ENCODE data around the gene SMAD7.

The SMAD7 gene

DNA sequence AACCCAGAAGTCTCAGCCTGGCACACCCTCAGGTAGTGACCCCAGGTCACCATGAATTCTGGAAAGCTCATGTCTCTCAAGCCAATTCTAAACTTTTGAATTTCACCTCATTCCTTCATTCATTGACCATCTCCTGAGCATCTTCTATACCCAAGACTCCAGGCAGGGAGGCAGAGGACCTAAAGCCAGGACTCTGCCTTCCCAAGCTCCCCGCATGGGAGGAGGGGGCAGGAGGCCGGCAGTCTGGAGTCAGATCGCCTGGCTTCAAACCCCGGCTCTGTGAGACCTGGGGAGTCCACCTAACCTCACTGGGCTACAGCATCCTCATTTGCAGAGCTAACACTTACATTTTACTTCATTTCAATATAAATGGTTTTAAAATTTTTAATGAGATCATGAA, 59.0 kb downstream of the SMAD7 start:
- Histone ChIP-seq H3K4me3 (replicated peaks; ENCODE audit: low read depth, low read length) (no peak overlapping the region), H3K27me3 (replicated peaks; ENCODE audit: control insufficient read depth, insufficient read depth, low read length) (no peaks in the 10 kb centered on the region), H3K36me3 (ENCODE audit: control insufficient read depth, insufficient read depth, low read length) (no peaks in the 10 kb centered on the region)
- no peak for DNase-seq (ENCODE audit: extremely low read depth, insufficient read length)
- TF ChIP-seq, protein P1, sequence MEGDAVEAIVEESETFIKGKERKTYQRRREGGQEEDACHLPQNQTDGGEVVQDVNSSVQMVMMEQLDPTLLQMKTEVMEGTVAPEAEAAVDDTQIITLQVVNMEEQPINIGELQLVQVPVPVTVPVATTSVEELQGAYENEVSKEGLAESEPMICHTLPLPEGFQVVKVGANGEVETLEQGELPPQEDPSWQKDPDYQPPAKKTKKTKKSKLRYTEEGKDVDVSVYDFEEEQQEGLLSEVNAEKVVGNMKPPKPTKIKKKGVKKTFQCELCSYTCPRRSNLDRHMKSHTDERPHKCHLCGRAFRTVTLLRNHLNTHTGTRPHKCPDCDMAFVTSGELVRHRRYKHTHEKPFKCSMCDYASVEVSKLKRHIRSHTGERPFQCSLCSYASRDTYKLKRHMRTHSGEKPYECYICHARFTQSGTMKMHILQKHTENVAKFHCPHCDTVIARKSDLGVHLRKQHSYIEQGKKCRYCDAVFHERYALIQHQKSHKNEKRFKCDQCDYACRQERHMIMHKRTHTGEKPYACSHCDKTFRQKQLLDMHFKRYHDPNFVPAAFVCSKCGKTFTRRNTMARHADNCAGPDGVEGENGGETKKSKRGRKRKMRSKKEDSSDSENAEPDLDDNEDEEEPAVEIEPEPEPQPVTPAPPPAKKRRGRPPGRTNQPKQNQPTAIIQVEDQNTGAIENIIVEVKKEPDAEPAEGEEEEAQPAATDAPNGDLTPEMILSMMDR (IDR thresholded peaks at IDR 0.05; ENCODE audit: insufficient read depth, low read length, poor library complexity, severe bottlenecking), result no peak

DNA sequence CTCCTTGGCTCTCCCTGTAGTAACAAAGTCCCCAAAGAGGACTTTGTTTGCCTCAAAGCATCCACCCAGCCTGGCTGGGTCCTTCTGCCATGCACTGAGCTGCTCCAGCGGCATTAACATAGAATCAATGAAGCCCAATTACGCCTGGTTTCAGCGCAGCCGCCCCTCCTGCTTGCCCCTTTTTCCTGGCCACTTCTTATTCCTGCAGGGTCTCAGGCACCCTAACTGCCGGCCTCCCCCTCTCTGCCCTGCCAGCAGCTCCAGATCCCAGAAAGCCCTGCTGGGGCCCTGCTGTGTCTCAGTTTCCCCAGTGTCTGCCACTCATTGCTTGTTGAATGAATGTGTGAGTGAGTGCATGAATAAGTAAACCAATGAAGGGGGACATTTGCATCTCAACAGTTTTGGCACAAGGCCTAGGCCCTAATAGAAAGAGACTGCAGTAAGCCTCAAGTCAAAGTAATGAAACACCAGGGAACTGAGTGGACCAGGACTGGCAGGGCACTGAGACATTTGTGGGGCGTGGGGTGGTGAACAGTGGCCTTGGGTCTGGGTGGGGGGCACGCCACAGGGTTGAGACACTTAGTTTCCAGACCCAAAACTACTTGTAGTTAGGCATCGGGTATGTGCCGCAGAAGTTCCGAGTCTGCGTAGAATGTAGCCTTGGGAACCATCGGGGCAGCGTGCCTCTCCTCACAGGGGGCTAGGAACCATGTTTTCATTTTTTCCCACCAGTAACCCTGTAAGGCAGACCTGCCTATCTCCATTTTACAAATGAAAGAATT, 60.6 kb downstream of the SMAD7 start:
- no peak overlapping the region for H3K4me3 ChIP-seq (replicated peaks; ENCODE audit: low read depth, low read length)
- TF ChIP-seq, protein P1 (IDR thresholded peaks at IDR 0.05; ENCODE audit: insufficient read depth, low read length, poor library complexity, severe bottlenecking), result no peak
- no peaks in the 10 kb centered on the region for H3K27me3 ChIP-seq (replicated peaks; ENCODE audit: control insufficient read depth, insufficient read depth, low read length)
- DNase-seq (ENCODE audit: extremely low read depth, insufficient read length), result no peak
- no peaks in the 10 kb centered on the region for H3K36me3 ChIP-seq (ENCODE audit: control insufficient read depth, insufficient read depth, low read length)

DNA sequence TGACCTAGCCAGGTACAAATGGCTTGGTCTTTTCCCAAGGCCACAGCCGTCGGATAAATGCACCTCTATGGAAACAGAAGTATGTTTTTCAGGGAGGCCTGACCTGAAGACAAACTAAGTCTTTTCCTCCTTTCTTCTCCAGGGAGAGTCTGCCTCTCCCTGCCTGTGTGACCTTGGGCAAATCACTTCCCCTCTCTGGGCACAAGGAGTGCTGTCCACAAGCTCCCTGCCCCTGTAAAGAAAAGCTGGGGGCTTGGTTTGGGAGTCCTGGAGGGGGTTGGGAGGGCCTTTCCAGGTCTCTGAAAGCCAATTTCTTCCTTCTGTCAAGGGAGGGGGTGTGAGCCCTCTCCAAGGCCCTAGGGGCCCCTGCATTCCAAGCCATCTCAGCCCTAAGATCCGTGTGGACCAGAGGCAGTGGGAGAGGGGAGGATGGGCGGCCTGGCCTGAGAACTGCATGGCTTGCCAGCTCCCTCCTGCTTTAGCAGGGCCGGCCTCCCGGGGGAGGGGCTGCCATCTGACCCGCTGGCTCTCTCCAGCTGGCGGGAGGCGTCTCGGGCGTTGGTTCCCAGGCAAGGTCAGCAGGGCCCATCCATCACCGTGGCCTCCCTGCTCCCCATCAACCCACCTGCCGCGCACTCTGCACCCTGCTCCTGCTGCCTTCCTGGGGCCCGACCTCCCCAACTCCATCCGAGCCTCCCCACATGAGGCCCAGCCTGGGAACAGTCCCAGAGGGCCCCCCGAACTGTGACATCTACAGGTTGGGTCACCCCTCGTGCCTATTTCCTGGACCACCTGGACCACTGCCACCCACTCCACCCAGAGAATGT, 61.4 kb downstream of the SMAD7 start:
- H3K36me3 ChIP-seq (ENCODE audit: control insufficient read depth, insufficient read depth, low read length), result no peaks in the 10 kb centered on the region
- no peaks in the 10 kb centered on the region for H3K27me3 ChIP-seq (replicated peaks; ENCODE audit: control insufficient read depth, insufficient read depth, low read length)
- TF ChIP-seq, protein P1 (IDR thresholded peaks at IDR 0.05; ENCODE audit: insufficient read depth, low read length, poor library complexity, severe bottlenecking), result no peak
- no peak overlapping the region for H3K4me3 ChIP-seq (replicated peaks; ENCODE audit: low read depth, low read length)
- no peak for DNase-seq (ENCODE audit: extremely low read depth, insufficient read length)

DNA sequence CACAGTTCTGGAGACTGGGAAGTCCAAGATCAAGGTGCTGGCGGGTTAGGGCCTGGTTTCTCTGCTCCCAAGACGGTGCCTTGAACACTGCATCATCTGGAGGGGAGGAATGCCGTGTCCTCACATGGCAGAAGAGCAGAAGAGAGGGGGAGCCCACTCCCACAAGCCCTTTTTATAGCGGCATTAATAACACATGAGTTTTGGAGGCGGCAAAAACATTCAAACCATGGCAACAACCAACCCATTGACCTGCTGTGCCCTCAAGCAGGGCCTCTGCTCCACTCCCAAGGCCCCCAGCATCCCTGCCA, 62.0 kb downstream of the SMAD7 start:
- Histone ChIP-seq H3K27me3 (replicated peaks; ENCODE audit: control insufficient read depth, insufficient read depth, low read length) (no peaks in the 10 kb centered on the region), H3K36me3 (ENCODE audit: control insufficient read depth, insufficient read depth, low read length) (no peaks in the 10 kb centered on the region), H3K4me3 (replicated peaks; ENCODE audit: low read depth, low read length) (no peak overlapping the region)
- no peak for DNase-seq (ENCODE audit: extremely low read depth, insufficient read length)
- TF ChIP-seq, protein P1 (IDR thresholded peaks at IDR 0.05; ENCODE audit: insufficient read depth, low read length, poor library complexity, severe bottlenecking), result no peak

DNA sequence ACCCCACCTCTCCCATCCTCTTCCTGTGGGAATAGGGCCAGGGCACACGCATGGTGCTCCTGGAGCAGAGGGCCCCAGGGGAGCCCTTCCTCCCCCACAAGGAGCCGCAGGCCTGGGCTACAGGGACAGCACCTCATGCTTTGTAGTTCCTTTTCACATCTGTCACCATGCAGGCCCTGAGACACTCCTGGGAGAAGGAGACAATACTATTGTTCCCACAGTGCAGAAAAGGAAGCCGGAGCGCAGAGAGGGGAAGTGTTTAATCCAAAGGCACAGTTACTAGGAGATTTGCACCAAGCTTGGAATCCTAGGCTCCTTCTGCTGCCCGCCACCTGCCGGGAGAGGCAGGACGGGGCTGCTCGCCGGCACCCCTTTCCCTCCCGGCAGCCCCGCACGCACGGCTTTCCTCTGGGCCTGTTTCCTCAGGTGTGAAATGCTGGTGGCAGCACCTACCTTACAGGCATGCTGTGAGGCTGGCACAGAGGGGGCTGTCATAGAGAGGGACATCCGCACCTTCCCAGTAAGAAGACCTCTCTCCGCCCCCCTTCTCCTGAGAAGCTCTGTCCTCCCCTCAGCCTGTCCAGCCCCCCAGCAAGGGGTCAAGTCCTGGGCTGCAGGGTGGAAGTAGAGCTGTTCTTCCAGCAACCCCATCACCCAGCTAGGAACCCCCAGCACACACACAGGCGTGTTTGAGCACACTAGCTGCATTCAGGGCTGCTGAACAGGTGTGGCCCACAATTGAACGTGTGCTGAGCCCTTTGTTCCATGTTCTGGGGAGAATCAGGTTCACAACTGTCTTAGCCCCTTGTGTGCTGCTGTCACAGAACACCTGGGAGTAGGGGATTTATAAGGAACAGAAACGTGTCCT, 62.6 kb downstream of the SMAD7 start:
- no peak for DNase-seq (ENCODE audit: extremely low read depth, insufficient read length)
- TF ChIP-seq, protein P1 (IDR thresholded peaks at IDR 0.05; ENCODE audit: insufficient read depth, low read length, poor library complexity, severe bottlenecking), result no peak
- H3K4me3 ChIP-seq (replicated peaks; ENCODE audit: low read depth, low read length), result no peak overlapping the region
- no peaks in the 10 kb centered on the region for H3K36me3 ChIP-seq (ENCODE audit: control insufficient read depth, insufficient read depth, low read length)
- no peaks in the 10 kb centered on the region for H3K27me3 ChIP-seq (replicated peaks; ENCODE audit: control insufficient read depth, insufficient read depth, low read length)

All from GM06990 (cell line).